SK-N-MC (cell line): Measurements from ENCODE around the gene PDZD2.
A peak's percentile ranks its signal among the peaks of the same experiment; 100 is the strongest.

Source experiments
- DNase-seq: peaks from one replicate; pipeline ENCODE4 v3.0.0-alpha.2; 2011; ENCODE audit warnings: low read depth, low spot score
- H3K27ac ChIP-seq: fragments of 200-600 bp; sonication (generic); 2 replicates; pipeline ENCODE4 v1.5.1; 2016; ENCODE audit warnings: mixed run types
- H3K36me3 ChIP-seq: fragments of 200-600 bp; sonication (generic); 2 replicates; pipeline ENCODE4 v1.6.1; 2017; ENCODE audit warnings: antibody characterized with exemption, low read length, mixed read lengths; ENCODE audit not compliant: insufficient read depth
- H3K4me3 ChIP-seq: fragments of 200-600 bp; sonication (generic); 2 replicates; pipeline ENCODE4 v1.5.1; 2016
- H3K9ac ChIP-seq: fragments of 200-600 bp; sonication (generic); 2 replicates; pipeline ENCODE4 v1.8.0; 2017; ENCODE audit warnings: mixed run types, mixed read lengths; ENCODE audit not compliant: insufficient read length
- H3K9me3 ChIP-seq: fragments of 200-600 bp; sonication (generic); 2 replicates; pipeline ENCODE4 v1.6.1; 2017; ENCODE audit warnings: low read depth, mild to moderate bottlenecking, antibody characterized with exemption, low read length, moderate library complexity, mixed read lengths
- EZH2 ChIP-seq: fragments of 200-600 bp; sonication (generic); IDR thresholded peaks from one replicate; pipeline ENCODE4 v1.6.1; 2017; ENCODE audit warnings: antibody characterized with exemption
- FOXP2 ChIP-seq: optimal IDR thresholded peaks from 2 replicates; pipeline ENCODE3; 2011; ENCODE audit warnings: mild to moderate bottlenecking, moderate library complexity; ENCODE audit not compliant: insufficient read depth; ENCODE audit errors: extremely low read length, control extremely low read depth
- POLR2AphosphoS5 ChIP-seq: IDR thresholded peaks from 2 replicates; pipeline ENCODE4 v1.6.1; 2012; ENCODE audit warnings: mild to moderate bottlenecking, low read depth, low read length, borderline replicate concordance

The PDZD2 gene

GRCh38 chr5:32129074-32129598 lies 490.2 kb downstream of the PDZD2 start:
- no peak for DNase-seq
- H3K4me3 ChIP-seq, result no peak overlapping the region
- H3K9ac ChIP-seq, result no peak overlapping the region
- TF ChIP-seq POLR2AphosphoS5 (no peak), EZH2 (no peak), FOXP2 (no peak)
- H3K9me3 ChIP-seq, result no peaks in the 10 kb centered on the region
- H3K27ac ChIP-seq, result no peak overlapping the region
- H3K36me3 ChIP-seq, result peaks cover 49% of the 10 kb centered on the region

DNA sequence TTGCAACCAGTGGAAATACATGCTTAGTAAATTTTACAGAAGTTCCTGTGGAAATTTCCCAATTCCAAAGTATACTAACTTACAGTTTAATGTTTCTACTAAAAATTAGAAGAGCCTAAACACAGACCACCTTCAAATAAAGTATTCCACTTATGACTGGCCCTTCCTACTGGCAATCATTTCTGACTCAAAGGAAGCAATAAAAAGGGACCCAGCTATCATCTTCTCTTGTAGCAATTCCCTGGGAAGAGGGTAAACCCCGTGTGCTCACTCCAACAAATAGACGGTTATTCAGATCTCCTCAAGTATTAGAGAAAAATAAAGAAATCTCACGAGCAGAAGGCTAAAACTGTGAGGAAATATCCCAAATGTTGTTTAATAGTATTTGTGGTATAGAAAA lies 491.9 kb downstream of the PDZD2 start:
- Histone ChIP-seq H3K27ac (no peak overlapping the region), H3K4me3 (no peak overlapping the region), H3K9ac (no peak overlapping the region), H3K9me3 (no peaks in the 10 kb centered on the region), H3K36me3 (peaks cover 56% of the 10 kb centered on the region)
- no peak for TF ChIP-seq EZH2
- no peak for TF ChIP-seq FOXP2
- no peak for TF ChIP-seq POLR2AphosphoS5
- no peak for DNase-seq

DNA sequence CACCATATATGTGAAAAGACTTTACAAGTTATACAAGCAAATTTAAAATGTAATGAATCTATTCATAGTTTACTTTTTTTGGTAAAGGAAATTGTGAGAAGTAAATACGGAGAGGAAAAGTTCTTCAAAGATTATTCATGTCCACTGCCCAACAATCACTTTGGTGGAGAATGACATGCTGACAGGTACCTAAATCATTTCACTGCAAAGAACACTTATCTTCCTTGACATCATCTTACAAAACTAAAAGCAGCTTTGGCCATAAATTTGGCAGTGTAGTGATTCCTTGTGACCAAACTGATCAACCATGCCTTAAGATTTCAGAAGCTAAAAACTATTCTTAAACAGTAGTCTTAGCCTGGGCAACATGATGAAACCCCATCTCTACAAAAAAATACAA lies 492.7 kb downstream of the PDZD2 start:
- Histone ChIP-seq H3K9me3 (no peaks in the 10 kb centered on the region), H3K9ac (no peak overlapping the region)

DNA sequence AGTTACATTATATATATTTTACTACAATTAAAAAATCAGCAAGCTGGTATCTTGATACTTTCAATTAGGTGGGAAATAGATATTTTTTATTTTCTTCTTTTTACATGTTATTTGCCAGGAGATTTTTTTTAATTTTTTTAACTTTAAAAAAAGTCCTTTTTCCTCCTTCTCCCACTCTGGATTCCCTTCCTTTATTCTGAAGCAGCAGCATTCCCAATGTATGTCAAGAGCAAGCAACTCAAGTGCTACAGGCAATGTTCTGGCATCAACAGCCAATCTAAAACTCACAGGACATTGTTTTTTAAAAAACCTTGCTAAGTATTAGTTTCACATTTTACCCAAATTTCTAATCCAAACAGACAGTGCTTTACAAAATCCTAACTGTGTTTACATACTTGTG lies 493.8 kb downstream of the PDZD2 start:
- H3K36me3 ChIP-seq, result peaks cover 44% of the 10 kb centered on the region
- DNase-seq, result no peak
- no peaks in the 10 kb centered on the region for H3K9me3 ChIP-seq
- H3K9ac ChIP-seq, result no peak overlapping the region
- H3K4me3 ChIP-seq, result no peak overlapping the region
- TF ChIP-seq FOXP2 (no peak), POLR2AphosphoS5 (no peak), EZH2 (no peak)
- H3K27ac ChIP-seq, result 0 out of 2 replicates have a peak overlapping the region, but pooled peaks have one; percentile 25

More for the DNA sequence above, 492.7 kb downstream of the PDZD2 start:
- Histone ChIP-seq H3K27ac (no peak overlapping the region), H3K4me3 (no peak overlapping the region), H3K36me3 (peaks cover 50% of the 10 kb centered on the region)
- TF ChIP-seq FOXP2 (no peak), POLR2AphosphoS5 (no peak), EZH2 (no peak)
- no peak for DNase-seq

DNA sequence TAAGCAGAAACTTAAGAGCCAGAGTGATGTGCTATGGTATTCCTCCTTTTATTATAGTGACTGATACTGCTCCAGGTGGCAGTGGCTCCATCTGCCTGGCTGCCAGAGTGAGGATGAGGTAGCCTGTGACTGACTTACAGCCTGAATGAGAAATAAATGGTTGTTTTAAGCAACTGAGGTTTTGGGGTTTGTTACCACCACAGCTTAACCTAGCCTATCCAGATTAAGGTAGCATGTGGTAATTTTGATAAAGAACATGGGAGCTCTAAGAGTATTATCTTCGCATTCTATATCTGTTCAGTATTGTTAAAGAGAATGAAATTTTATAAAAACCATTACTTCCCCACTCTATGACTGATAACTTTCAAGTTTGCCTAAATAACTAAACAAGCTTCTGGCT lies 496.2 kb downstream of the PDZD2 start:
- no peak overlapping the region for H3K4me3 ChIP-seq
- H3K9ac ChIP-seq, result no peak overlapping the region
- no peaks in the 10 kb centered on the region for H3K9me3 ChIP-seq
- TF ChIP-seq POLR2AphosphoS5 (no peak), EZH2 (no peak)
- H3K36me3 ChIP-seq, result peaks cover 48% of the 10 kb centered on the region
- H3K27ac ChIP-seq, result no peak overlapping the region
- DNase-seq, result no peak

- H3K9ac ChIP-seq, result no peak overlapping the region
- H3K4me3 ChIP-seq, result no peak overlapping the region
- no peak for TF ChIP-seq FOXP2
- TF ChIP-seq EZH2, result no peak
- TF ChIP-seq POLR2AphosphoS5, result no peak
- no peak overlapping the region for H3K27ac ChIP-seq
- DNase-seq, result no peak
- H3K9me3 ChIP-seq, result no peaks in the 10 kb centered on the region
- H3K36me3 ChIP-seq, result peaks cover 48% of the 10 kb centered on the region
Observed at GRCh38 chr5:32136342-32136741, 497.4 kb downstream of the PDZD2 start.

DNA sequence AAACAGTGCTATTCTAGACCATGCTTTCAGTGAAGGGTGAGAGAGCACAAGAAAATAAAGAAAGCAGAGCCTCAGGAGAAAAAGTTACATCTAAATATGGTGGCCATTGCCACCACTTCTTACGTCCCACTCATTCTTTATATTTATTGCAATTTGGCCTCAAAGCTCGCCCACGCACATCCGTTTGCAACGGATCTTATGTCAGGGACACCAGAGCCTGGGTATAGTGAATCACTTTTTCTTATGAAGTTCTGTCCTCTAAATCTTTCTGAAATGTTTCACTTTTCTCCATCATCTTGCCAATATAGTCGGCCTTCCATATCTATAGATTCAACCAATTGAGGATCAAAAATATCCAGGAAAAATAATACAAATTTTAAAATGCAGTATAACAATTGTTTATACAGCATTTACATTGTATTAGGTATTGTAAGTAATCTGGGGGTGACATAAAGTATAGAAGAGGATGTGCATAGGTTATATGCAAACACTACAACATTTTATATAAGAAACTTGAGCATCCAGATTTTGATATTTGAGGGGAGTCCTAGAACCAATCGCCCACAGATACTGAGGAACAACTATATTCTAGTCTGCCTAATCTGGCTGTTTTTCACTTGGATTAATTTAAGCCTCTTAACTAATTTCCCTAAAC lies 500.0 kb downstream of the PDZD2 start:
- H3K36me3 ChIP-seq, result peaks cover 33% of the 10 kb centered on the region
- no peak overlapping the region for H3K27ac ChIP-seq
- H3K4me3 ChIP-seq, result no peak overlapping the region

GRCh38 chr5:32143617-32144377 lies 504.9 kb downstream of the PDZD2 start:
- no peaks in the 10 kb centered on the region for H3K9me3 ChIP-seq
- DNase-seq, result no peak
- no peak overlapping the region for H3K27ac ChIP-seq
- H3K4me3 ChIP-seq, result no peak overlapping the region
- no peak overlapping the region for H3K9ac ChIP-seq
- no peak for TF ChIP-seq POLR2AphosphoS5
- no peak for TF ChIP-seq EZH2
- no peak for TF ChIP-seq FOXP2
- peaks cover 17% of the 10 kb centered on the region for H3K36me3 ChIP-seq

More for the DNA sequence above, 500.0 kb downstream of the PDZD2 start:
- TF ChIP-seq EZH2 (no peak), FOXP2 (no peak)
- no peak overlapping the region for H3K9ac ChIP-seq
- DNase-seq, result peak; percentile 28
- no peaks in the 10 kb centered on the region for H3K9me3 ChIP-seq

DNA sequence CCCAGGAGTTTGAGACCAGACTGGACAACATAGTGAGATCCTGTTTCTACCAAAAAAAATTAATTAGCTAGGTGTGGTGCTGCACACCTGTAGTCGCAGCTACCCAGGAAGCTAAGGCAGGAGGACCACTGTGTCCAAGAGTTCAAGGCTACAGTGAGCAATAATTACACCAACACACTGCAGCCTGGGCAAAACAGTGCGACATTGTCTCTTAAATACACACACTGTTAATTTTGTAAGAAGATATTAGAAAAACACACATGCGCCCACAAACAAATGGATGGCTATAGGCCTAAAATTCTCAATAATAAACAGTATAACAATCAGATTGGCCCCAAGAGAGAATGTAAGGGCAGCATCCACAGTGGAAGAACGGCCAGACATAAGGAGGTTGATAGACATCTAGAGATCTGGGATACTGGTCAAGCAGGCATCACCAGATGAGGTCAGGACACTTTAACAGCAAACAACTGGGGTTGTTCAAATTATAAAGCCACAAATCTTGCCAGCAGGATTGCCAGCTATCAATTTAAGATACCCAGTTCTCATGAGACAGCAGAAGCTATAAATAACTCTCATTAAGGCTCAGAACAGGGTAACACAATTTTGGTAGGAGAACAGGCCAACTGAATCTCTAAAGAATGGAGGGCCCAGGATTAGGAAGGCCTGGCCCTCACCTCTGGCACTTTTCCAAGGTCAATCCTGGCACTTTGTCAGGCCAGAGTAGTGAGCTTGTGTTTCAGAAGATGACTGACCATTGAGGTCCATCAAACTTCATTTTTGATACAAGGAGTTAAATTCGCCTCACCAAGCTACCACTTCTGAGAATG lies 505.7 kb downstream of the PDZD2 start:
- TF ChIP-seq FOXP2 (no peak), EZH2 (no peak), POLR2AphosphoS5 (no peak)
- Histone ChIP-seq H3K9me3 (no peaks in the 10 kb centered on the region), H3K36me3 (peaks cover 15% of the 10 kb centered on the region), H3K9ac (no peak overlapping the region), H3K4me3 (no peak overlapping the region), H3K27ac (no peak overlapping the region)
- no peak for DNase-seq
